HG03342 (cell line): ENCODE data around the gene WDPCP.
A peak's percentile ranks its signal among the peaks of the same experiment; 100 is the strongest.
"Not testable (repeated sequence)": the region's sequence is repeated elsewhere in the genome, so short reads cannot be mapped to it uniquely, and the experiment has no call there.

ENCODE experiments used
- ATAC-seq: cut with Tn5 transposase; IDR thresholded peaks from one replicate; pipeline ENCODE4 v1.9.1; 2021; ENCODE audit warnings: mild to moderate bottlenecking, moderate library complexity; ENCODE audit not compliant: unreplicated experiment

WDPCP gene

GRCh38 chr2:63588385-63589147 lies at the start of gene WDPCP, which contains the start of gene MDH1:
TSS of gene WDPCP (minus strand) at chr2:63588477. CDS start at chr2:63588271, 206 bp downstream.
TSS of gene MDH1 (plus strand) at chr2:63588963. CDS start at chr2:63589044, 81 bp downstream.
- ATAC-seq, result peak; percentile 89

GRCh38 chr2:63632382-63632781 lies 44.1 kb upstream of the WDPCP start:
- ATAC-seq, result no peak

- no peak for ATAC-seq
Measured at GRCh38 chr2:63631501-63631900, 43.2 kb upstream of the WDPCP start.

- ATAC-seq, result no peak
Measured at GRCh38 chr2:63628403-63628942, 40.2 kb upstream of the WDPCP start.

GRCh38 chr2:63627866-63628265 lies 39.6 kb upstream of the WDPCP start:
- no peak for ATAC-seq

GRCh38 chr2:63623763-63624162 lies 35.5 kb upstream of the WDPCP start:
- ATAC-seq, result not testable (repeated sequence)

GRCh38 chr2:63622751-63623150 lies 34.5 kb upstream of the WDPCP start:
- no peak for ATAC-seq

- ATAC-seq, result no peak
Measured at GRCh38 chr2:63619328-63619727, 31.1 kb upstream of the WDPCP start.

- ATAC-seq, result no peak
Measured at GRCh38 chr2:63617366-63617765, 29.1 kb upstream of the WDPCP start.

GRCh38 chr2:63614983-63615945 lies 27.0 kb upstream of the WDPCP start:
- ATAC-seq, result no peak

GRCh38 chr2:63614448-63614968 lies 26.2 kb upstream of the WDPCP start:
- no peak for ATAC-seq

- ATAC-seq, result no peak
Measured at GRCh38 chr2:63613391-63613901, 25.2 kb upstream of the WDPCP start.

GRCh38 chr2:63610525-63610924 lies 22.2 kb upstream of the WDPCP start:
- ATAC-seq, result no peak

GRCh38 chr2:63608865-63609264 lies 20.6 kb upstream of the WDPCP start:
- ATAC-seq, result not testable (repeated sequence)

- ATAC-seq, result no peak
Measured at GRCh38 chr2:63604666-63605065, 16.4 kb upstream of the WDPCP start.

GRCh38 chr2:63600881-63601460 lies 12.7 kb upstream of the WDPCP start:
- ATAC-seq, result no peak

- ATAC-seq, result no peak
Measured at GRCh38 chr2:63598981-63599380, 10.7 kb upstream of the WDPCP start.

- ATAC-seq, result no peak
Measured at GRCh38 chr2:63596401-63596883, 8.2 kb upstream of the WDPCP start.

GRCh38 chr2:63594660-63595059 lies 6.4 kb upstream of the WDPCP start:
- no peak for ATAC-seq

GRCh38 chr2:63591566-63592175 lies 3.4 kb upstream of the WDPCP start:
- ATAC-seq, result no peak
